ENCODE results near the gene CNGA1.

GRCh38 chr4:47972721-47973120 lies 43.8 kb downstream of the CNGA1 start:
- no peak for TF ChIP-seq CTCF (IDR thresholded peaks at IDR 0.05)
- no peak for TF ChIP-seq POLR2A (IDR thresholded peaks at IDR 0.05)
- TF ChIP-seq POLR2AphosphoS5 (IDR thresholded peaks at IDR 0.05): no peak
